ENCODE data around the gene TUBA8.
"Not testable (repeated sequence)": the region's sequence is repeated elsewhere in the genome, so short reads cannot be mapped to it uniquely, and the experiment has no call there.

The TUBA8 gene

GRCh38 chr22:18106550-18107341 lies 3.9 kb upstream of the TUBA8 start:
- not testable (repeated sequence) for DNase-seq (ENCODE audit: low read depth)

- no peak for DNase-seq (ENCODE audit: low read depth)
These were observed 2.4 kb upstream of the TUBA8 start for GRCh38 chr22:18108187-18108586.

- no peak for DNase-seq (ENCODE audit: low read depth)
These were observed 1.0 kb upstream of the TUBA8 start for GRCh38 chr22:18109410-18110193.

- no peak for DNase-seq (ENCODE audit: low read depth)
These were observed 547 bp downstream of the TUBA8 start for GRCh38 chr22:18110954-18111758.

GRCh38 chr22:18111759-18112330 lies 1.2 kb downstream of the TUBA8 start:
- DNase-seq (ENCODE audit: low read depth) = no peak

- DNase-seq (ENCODE audit: low read depth) = no peak
These were observed 1.8 kb downstream of the TUBA8 start for GRCh38 chr22:18112440-18112839.

GRCh38 chr22:18113680-18114394 lies 3.2 kb downstream of the TUBA8 start:
- DNase-seq (ENCODE audit: low read depth) = no peak

GRCh38 chr22:18114495-18114894 lies 3.9 kb downstream of the TUBA8 start:
- DNase-seq (ENCODE audit: low read depth) = no peak

- no peak for DNase-seq (ENCODE audit: low read depth)
These were observed 4.5 kb downstream of the TUBA8 start for GRCh38 chr22:18114976-18115652.

GRCh38 chr22:18115906-18116371 lies 5.3 kb downstream of the TUBA8 start:
- DNase-seq (ENCODE audit: low read depth) = no peak

GRCh38 chr22:18116634-18117033 lies 6.0 kb downstream of the TUBA8 start:
- DNase-seq (ENCODE audit: low read depth) = no peak

- DNase-seq (ENCODE audit: low read depth) = no peak
These were observed 7.8 kb downstream of the TUBA8 start for GRCh38 chr22:18118345-18118915.

GRCh38 chr22:18119409-18120110 lies 9.0 kb downstream of the TUBA8 start:
- no peak for DNase-seq (ENCODE audit: low read depth)

- DNase-seq (ENCODE audit: low read depth) = no peak
These were observed 10.2 kb downstream of the TUBA8 start for GRCh38 chr22:18120857-18121256.

GRCh38 chr22:18121506-18121905 lies 10.9 kb downstream of the TUBA8 start:
- no peak for DNase-seq (ENCODE audit: low read depth)

- DNase-seq (ENCODE audit: low read depth) = no peak
These were observed 11.4 kb downstream of the TUBA8 start for GRCh38 chr22:18121954-18122554.

- DNase-seq (ENCODE audit: low read depth) = not testable (repeated sequence)
These were observed 12.9 kb downstream of the TUBA8 start for GRCh38 chr22:18123476-18124025.

- DNase-seq (ENCODE audit: low read depth) = no peak
These were observed 16.0 kb downstream of the TUBA8 start for GRCh38 chr22:18126606-18127005.

- no peak for DNase-seq (ENCODE audit: low read depth)
These were observed 19.4 kb downstream of the TUBA8 start for GRCh38 chr22:18130018-18130417.

Data from fibroblast of the conjunctiva (primary cell).